ENCODE measurements around the gene MAPK1IP1L. TPM values are rescaled to one million over a fixed set of nuclear protein-coding genes. Genes with fewer than 3 reads are reported as not detected.
"Not testable (repeated sequence)": the region's sequence is repeated elsewhere in the genome, so short reads cannot be mapped to it uniquely, and the experiment has no call there.

MAPK1IP1L gene
- 93.1 and 100 TPM in 2 replicates for total RNA-seq (ENCODE audit: low replicate concordance)
- long read RNA-seq, partial matches to known transcripts, result 13 of 42 reads
- long read RNA-seq, other reads (novel, unspliced or antisense), result 29 of 42 reads

DNA sequence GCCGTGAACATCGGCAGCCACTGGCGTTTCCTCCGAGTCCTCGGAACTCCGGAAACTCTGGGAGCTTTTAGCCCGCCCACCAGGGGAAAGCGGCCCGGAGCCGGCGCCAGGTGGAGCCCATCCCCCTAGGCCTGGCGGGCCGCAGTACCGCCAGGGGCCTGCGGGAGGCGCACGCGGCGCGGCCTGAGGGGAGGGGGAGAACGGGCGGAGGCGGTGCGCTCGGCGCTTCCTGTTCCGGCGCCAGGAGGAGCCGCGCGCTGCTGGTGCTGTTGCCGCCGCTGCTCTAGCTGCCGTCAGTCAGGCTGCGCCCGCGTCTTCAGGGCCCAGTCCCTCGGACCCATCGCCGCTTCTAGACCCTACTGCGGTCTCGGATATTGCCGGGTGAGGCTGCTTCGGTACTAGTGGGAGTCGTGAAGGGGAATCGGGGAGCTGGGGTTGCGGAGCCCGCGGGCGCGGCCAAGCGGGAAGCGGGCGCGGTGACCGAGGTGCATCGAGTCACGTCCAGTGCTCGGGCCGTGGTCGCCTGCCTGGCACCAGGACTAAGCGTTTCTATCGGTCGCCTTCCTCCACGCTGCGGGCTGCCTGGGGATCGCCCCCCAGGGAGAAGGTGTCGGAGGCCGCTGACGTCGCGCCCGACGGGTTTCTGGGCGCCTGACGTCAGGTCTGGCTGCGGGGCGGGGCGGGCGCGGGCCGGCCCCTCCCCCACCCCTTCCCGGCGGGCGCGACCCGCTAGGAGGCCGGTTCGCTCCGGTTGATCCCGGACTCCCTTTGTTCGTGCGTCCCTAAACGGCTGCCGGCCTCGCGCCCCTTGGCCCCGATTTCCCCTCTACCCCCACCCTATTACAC lies at the start of gene MAPK1IP1L:
MAPK1IP1L (plus strand) TSS at position 225 of the 846 bp plus-strand sequence. CDS start 10,037 bp downstream, outside the sequence.
- no peaks in the 10 kb centered on the region for H3K27me3 Mint-ChIP-seq
- peaks cover 6% of the 10 kb centered on the region for H3K9me3 Mint-ChIP-seq
- peak; percentile 99 for DNase-seq (ENCODE audit: extremely low spot score, unreplicated experiment)
- peaks cover 30% of the 10 kb centered on the region for H3K4me1 Mint-ChIP-seq (ENCODE audit: unreplicated experiment)
- H3K36me3 Mint-ChIP-seq, result peaks cover 32% of the 10 kb centered on the region
- TF ChIP-seq CTCF (conservative IDR thresholded peaks at IDR 0.05), result peak; percentile 99
- H3K27ac Mint-ChIP-seq, result peak within 1 kb of the TSS; percentile 100
- peak within 1 kb of the TSS; percentile 98 for H3K4me3 Mint-ChIP-seq

- no peak overlapping the region for H3K27ac Mint-ChIP-seq
- H3K4me1 Mint-ChIP-seq (ENCODE audit: unreplicated experiment), result no peaks in the 10 kb centered on the region
- H3K9me3 Mint-ChIP-seq, result no peaks in the 10 kb centered on the region
- DNase-seq (ENCODE audit: extremely low spot score, unreplicated experiment), result no peak
- TF ChIP-seq CTCF (conservative IDR thresholded peaks at IDR 0.05), result no peak
- H3K36me3 Mint-ChIP-seq, result peaks cover 7% of the 10 kb centered on the region
- no peaks in the 10 kb centered on the region for H3K27me3 Mint-ChIP-seq
- H3K4me3 Mint-ChIP-seq, result no peak overlapping the region
These were observed 46.4 kb upstream of the MAPK1IP1L start for GRCh38 chr14:55005071-55005470.

DNA sequence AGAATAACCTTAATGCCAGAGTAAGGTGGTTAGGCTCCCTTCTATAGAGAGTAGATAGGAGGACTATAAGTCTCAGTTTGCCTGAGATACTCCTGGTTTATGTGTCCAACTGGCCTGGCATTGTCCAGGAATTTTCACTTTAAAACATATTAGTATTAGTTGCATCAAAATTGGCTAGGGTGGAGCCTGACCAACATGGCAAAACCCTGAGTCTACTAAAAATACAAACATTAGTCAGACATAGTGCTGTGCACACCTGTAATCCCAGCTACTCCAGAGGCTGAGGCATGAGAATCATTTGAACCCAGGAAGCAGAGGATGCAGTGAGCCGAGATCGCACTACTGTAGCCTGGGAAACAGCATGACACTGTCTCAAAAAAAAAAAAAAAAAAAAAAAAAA lies 36.4 kb upstream of the MAPK1IP1L start:
- no peak for DNase-seq (ENCODE audit: extremely low spot score, unreplicated experiment)
- H3K9me3 Mint-ChIP-seq, result no peaks in the 10 kb centered on the region
- no peak overlapping the region for H3K27ac Mint-ChIP-seq
- H3K36me3 Mint-ChIP-seq, result peaks cover 30% of the 10 kb centered on the region
- H3K4me1 Mint-ChIP-seq (ENCODE audit: unreplicated experiment), result no peaks in the 10 kb centered on the region
- H3K4me3 Mint-ChIP-seq, result no peak overlapping the region
- H3K27me3 Mint-ChIP-seq, result no peaks in the 10 kb centered on the region
- TF ChIP-seq CTCF (conservative IDR thresholded peaks at IDR 0.05), result no peak

DNA sequence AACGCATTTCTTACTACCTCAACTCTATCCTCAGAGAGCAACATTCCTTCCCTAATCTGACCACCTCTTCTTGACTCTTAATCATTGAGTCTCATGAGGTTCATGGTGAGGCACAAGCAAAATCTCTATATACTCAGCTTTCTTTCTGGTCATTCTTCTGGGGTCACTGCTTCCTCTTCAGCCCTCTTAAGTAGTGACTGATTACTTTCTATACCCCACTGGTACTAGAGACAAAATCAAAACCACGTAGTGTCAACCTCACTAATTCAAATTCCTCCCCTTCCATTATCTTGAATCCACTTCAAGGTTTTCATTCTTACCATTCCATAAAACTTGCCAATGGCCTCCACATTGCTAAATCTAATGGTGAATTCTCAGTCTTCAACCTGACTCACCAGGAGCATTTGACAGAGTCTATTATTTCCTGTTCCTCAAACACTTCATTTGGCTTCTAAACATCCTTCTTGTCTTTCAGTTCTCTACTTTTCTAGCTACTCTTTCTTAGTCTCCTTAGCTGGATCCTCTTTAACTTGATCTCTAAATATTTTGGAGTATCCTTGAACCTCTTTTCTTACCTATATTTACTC lies 31.4 kb upstream of the MAPK1IP1L start:
- Mint-ChIP-seq H3K9me3 (no peaks in the 10 kb centered on the region), H3K27me3 (no peaks in the 10 kb centered on the region), H3K4me1 (ENCODE audit: unreplicated experiment) (peaks cover 11% of the 10 kb centered on the region), H3K36me3 (peaks cover 21% of the 10 kb centered on the region), H3K4me3 (no peak overlapping the region), H3K27ac (no peak overlapping the region)
- no peak for TF ChIP-seq CTCF (conservative IDR thresholded peaks at IDR 0.05)
- no peak for DNase-seq (ENCODE audit: extremely low spot score, unreplicated experiment)

DNA sequence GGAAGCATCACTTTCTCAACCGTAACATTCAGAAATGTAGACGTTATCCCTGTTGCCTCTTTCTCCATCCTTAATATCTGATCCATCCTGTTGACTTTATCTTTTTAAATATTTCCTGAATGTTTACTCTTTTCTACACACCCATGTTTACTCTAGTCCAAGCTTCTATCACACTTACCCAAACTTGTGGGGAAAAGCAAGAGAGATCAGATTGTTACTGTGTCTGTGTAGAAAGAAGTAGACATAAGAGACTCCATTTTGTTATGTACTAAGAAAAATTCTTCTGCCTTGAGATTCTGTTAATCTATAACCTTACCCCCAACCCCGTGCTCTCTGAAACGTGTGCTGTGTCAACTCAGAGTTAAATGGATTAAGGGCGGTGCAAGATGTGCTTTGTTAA lies 27.1 kb upstream of the MAPK1IP1L start:
- H3K9me3 Mint-ChIP-seq; DNase-seq (ENCODE audit: extremely low spot score, unreplicated experiment); H3K27me3 Mint-ChIP-seq: not testable (repeated sequence)
- Mint-ChIP-seq H3K36me3 (peaks cover 16% of the 10 kb centered on the region), H3K4me3 (peak overlapping the region; percentile 48), H3K27ac (peak overlapping the region; percentile 73), H3K4me1 (ENCODE audit: unreplicated experiment) (peaks cover 31% of the 10 kb centered on the region)

DNA sequence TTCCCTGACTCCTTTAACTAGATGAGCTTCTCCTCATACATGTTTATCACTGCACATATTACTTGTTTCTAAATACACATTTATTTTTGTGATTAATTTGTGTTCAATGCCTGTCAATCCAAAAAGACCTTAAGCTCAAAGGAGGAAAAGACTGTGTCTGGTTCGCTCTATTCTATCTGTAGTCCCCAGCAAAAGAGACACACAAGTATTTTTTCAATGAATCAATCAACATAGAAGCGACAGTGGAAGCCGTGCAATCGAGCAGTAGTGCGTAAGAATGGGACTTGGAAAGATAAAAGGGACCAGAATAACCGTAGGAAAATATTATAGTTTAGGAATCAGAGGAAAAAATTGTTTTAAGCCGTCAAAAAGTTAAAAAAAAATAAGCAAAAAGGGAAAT lies 25.5 kb upstream of the MAPK1IP1L start:
- Mint-ChIP-seq H3K36me3 (peaks cover 9% of the 10 kb centered on the region), H3K27me3 (no peaks in the 10 kb centered on the region), H3K4me1 (ENCODE audit: unreplicated experiment) (peaks cover 31% of the 10 kb centered on the region), H3K9me3 (no peaks in the 10 kb centered on the region), H3K4me3 (peak overlapping the region; percentile 93), H3K27ac (peak overlapping the region; percentile 91)
- no peak for DNase-seq (ENCODE audit: extremely low spot score, unreplicated experiment)
- no peak for TF ChIP-seq CTCF (conservative IDR thresholded peaks at IDR 0.05)

Data from type B pancreatic cell (in vitro differentiated cells).